ENCODE results near the gene DCTPP1.
"Not testable (repeated sequence)": the region's sequence is repeated elsewhere in the genome, so short reads cannot be mapped to it uniquely, and the experiment has no call there.

DCTPP1 gene

GRCh38 chr16:30429678-30430427 lies at the start of gene DCTPP1:
Gene DCTPP1, minus strand, starts transcription at chr16:30430030. Its CDS starts 50 bp downstream, at chr16:30429980.
- DNase-seq (ENCODE audit: low read depth): peak; percentile 91

DNA sequence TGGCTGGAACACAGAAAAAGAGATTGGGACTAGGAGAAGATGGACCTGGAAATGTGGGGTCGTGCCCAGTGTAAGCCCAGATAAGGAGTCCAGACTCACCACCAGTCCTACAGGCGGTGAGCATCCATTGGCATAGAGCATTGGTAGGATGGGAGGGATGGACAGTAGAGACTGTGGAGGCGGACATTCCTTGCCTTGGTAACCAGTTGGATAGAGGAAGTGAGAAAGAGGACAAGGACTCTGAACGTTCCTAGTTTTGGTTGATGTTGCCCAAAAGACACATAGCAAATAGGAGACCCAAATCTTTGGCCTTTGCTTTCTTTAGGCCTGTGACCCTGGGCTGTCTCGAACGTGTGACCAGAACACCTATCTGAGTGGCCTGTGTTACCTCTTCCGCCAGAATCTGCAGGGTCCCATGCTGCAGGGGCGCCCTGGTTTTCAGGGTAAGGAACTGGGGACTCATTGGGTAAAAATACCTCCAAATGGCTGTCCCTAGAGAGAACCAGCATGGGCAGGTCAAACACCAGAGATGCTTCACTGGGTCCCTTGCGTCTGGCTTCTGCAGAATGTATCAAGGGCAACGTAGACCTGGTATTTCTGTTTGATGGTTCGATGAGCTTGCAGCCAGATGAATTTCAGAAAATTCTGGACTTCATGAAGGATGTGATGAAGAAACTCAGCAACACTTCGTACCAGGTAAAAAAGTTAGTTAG lies 49.1 kb upstream of the DCTPP1 start:
- DNase-seq (ENCODE audit: low read depth): no peak

GRCh38 chr16:30477773-30478172 lies 47.9 kb upstream of the DCTPP1 start:
- DNase-seq (ENCODE audit: low read depth): not testable (repeated sequence)

GRCh38 chr16:30476991-30477390 lies 47.2 kb upstream of the DCTPP1 start:
- no peak for DNase-seq (ENCODE audit: low read depth)

DNA sequence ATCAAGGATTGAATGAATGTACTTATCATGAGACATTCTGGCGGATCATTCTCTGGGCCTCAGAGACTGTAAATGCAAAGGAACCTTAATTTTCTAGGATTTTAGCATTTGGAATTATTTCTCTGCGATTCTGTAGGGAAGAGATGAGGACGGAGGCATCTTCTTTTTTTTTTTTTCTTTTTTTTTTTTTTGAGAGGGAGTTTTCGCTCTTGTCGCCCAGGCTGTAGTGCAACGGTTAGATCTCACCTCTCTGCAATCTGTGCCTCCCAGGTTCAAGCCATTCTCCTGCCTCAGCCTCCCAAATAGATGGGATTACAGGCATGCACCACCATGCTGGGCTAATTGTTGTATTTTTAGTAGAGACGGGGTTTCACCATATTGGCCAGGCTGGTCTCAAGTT lies 44.9 kb upstream of the DCTPP1 start:
- no peak for DNase-seq (ENCODE audit: low read depth)

- no peak for DNase-seq (ENCODE audit: low read depth)
Observed at GRCh38 chr16:30474074-30474452, 44.2 kb upstream of the DCTPP1 start.

GRCh38 chr16:30473231-30474073 lies 43.6 kb upstream of the DCTPP1 start:
- DNase-seq (ENCODE audit: low read depth): peak; percentile 67

DNA sequence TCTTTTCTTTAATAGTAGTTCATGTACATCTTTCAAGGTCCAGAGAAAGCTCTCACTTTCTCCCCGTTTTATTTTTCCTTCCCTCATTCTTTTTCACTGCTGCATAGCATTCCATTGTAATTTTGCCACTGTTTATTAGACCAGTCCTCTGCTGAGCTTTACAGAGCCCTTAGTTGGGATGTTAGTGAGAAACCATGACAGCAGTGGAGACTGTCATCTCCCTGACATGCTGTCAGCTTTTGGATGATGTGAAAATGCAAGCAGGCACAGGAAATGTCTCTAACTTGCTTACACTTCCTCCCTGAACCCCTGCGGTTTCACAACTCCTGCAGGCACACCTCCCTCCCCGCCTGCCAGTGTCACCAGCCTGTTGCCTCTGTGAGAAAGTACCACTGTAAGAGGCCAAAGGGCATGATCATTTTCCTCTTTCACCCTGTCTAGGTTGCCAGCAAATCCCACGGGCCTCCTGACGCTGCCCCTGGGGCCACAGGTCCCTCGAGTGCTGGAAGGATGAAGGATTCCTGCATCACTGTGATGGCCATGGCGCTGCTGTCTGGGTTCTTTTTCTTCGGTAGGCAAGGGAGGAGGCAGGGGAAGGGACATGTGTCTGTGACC lies 42.6 kb upstream of the DCTPP1 start, which contains the start of gene ITGAL:
Gene ITGAL (plus strand): TSS at position 415 of the 615 bp plus-strand sequence. CDS start 96 bp downstream, at position 511.
- DNase-seq (ENCODE audit: low read depth): peak; percentile 77

DNA sequence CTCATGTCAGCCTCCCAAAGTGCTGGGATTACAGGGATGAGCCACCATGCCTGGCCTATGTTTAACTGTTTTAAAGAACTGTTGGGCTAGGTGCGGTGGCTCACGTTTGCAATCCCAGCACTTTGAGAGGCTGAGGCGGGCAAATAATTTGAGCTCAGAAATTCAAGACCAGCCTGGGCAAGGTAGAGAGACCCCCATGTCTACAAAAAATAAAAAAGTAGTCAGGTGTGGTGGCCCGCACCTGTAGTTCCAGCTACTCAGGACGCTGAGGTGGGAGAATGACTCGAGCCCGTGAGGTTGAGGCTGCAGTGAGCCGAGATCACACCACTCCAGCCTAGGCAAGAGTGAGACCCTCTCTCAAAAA lies 40.8 kb upstream of the DCTPP1 start:
- no peak for DNase-seq (ENCODE audit: low read depth)

- DNase-seq (ENCODE audit: low read depth): no peak
Observed at GRCh38 chr16:30470170-30470512, 40.3 kb upstream of the DCTPP1 start.

- no peak for DNase-seq (ENCODE audit: low read depth)
Observed at GRCh38 chr16:30464078-30464477, 34.2 kb upstream of the DCTPP1 start.

GRCh38 chr16:30461426-30461825 lies 31.6 kb upstream of the DCTPP1 start:
- not testable (repeated sequence) for DNase-seq (ENCODE audit: low read depth)

DNA sequence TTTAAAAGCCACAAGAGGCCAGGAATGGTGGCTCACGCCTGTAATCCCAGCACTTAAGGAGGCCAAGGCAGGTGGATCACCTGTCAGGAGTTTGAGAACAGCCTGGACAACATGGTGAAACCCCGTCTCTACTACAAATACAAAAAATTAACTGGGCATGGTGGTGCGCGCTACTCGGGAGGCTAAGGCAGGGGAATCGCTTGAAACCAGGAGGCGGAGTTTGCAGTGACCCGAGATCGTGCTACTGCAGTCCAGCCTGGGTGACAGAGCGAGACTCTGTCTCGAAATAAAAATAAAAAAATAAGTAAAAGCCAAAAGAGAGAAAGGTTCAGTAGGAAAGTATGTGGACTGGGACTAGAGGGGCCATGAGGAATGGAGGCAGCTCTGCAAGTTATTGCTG lies 29.6 kb upstream of the DCTPP1 start:
- DNase-seq (ENCODE audit: low read depth): no peak

DNA sequence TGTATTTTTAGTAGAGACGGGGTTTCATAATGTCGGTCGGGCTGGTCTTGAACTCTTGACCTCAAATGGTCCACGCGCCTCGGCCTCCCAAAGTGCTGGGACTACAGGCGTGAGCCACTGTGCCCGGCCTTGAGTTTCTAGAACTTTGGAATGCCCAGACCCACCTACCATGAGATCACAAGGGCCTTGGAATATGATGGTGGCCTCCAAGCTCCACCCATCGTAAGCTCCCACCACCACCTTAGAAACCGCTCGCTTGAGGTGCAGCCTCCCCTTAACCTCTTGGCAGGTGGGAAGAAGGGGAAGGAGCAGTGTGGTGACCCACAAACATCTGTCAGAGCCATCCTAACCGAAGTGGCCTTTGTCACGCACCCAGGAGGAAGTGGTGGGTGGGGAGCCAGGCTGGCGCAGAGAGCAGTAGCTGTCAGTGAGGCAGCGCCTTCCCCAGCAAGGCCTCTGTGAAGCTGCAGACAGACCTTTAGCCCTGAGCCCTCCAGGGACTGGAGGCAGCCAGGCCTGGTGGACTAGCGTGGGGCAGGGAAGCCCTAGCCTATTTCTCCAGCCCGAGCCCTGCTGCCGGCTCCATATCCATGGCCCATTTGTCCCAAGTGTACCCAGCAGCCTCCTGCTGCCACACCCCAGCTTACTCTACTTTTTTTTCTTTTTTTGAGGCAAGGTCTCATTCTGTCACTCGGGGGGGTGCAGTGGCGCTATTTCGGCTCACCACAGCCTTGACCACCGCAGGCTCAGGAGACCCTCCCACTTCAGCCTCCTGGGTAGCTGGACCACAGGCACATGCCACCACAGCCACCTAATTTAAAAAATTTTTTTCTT lies 28.9 kb upstream of the DCTPP1 start:
- peak; percentile 80 for DNase-seq (ENCODE audit: low read depth)

DNA sequence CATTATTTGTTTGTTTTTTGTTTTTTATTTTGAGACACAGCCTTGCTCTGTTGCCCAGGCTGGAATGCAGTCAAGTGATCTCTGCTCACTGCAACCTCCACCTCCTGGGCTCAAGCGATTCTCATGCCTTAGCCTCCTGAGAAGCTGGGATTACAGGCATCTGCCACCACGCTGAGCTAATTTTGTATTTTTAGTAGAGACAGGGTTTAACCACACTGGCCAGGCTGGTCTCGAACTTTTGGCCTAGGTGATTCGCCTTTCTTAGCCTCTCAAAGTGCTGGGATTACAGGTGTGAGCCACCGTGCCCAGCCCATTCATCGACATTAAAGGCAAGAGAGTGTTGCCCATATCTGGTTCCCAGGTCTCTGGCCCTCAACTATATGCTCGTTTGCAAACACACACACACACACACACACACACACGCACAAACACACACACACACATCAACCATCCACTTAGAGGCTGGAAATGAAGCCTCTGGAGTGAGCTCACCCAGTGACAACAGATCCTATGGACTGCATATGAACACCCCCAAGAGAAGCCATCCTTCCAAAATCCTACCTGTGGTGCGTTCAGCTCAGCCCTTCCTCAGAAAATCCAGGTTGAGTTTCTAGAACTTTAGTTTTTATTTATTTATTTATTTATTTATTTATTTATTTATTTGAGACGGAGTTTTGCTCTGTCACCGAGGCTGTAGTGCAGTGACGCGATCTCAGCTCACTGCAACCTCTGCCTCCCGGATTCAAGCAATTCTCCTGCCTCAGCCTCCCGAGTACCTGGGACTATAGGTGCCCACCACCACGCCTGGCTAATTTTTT lies 28.1 kb upstream of the DCTPP1 start:
- DNase-seq (ENCODE audit: low read depth): no peak

DNA sequence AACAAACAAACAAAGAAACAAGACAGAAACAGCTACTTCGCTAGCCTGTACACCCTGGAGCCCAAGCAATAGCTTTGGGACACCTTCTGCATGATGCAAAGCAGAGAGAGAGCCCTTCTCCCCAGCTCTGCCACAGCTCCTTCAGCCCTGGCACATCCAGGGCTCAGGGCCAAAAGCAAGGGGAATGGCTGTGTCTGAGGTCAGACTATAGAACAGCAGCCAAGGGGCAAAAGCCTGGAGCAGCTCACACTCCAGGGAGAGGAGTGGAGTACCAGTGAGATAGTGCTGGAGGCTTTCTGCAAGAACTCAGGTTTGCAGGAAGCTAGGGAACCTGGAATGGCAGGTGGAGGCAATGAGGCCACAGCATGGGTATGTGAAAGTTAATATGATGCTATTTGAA lies 27.4 kb upstream of the DCTPP1 start:
- no peak for DNase-seq (ENCODE audit: low read depth)

- no peak for DNase-seq (ENCODE audit: low read depth)
Observed at GRCh38 chr16:30456302-30456701, 26.5 kb upstream of the DCTPP1 start.

GRCh38 chr16:30452709-30453580 lies 23.1 kb upstream of the DCTPP1 start:
- DNase-seq (ENCODE audit: low read depth): not testable (repeated sequence)

- no peak for DNase-seq (ENCODE audit: low read depth)
Observed at GRCh38 chr16:30449116-30449435, 19.2 kb upstream of the DCTPP1 start.

Data from activated T-helper 9 cell treated with anti-CD3 and anti-CD28 coated beads, Interleukin-2, amount 50 U/mL, for 16 hours (primary cell).